NCI-H510A (cell line): ENCODE measurements around the gene RER1.

Experiments
- DNase-seq: peaks from one replicate; lab custom pipeline; 2025; lab: John Stamatoyannopoulos, UW

Gene RER1

GRCh38 chr1:2391041-2391930, at the start of gene RER1, which contains the start of gene MORN1:
Gene RER1, plus strand, starts transcription at chr1:2391841. Its CDS starts 3,950 bp downstream, at chr1:2395791.
Gene MORN1, minus strand, starts transcription at chr1:2391554. Its CDS starts 21 bp downstream, at chr1:2391533.
- DNase-seq = peak; percentile 100

DNA sequence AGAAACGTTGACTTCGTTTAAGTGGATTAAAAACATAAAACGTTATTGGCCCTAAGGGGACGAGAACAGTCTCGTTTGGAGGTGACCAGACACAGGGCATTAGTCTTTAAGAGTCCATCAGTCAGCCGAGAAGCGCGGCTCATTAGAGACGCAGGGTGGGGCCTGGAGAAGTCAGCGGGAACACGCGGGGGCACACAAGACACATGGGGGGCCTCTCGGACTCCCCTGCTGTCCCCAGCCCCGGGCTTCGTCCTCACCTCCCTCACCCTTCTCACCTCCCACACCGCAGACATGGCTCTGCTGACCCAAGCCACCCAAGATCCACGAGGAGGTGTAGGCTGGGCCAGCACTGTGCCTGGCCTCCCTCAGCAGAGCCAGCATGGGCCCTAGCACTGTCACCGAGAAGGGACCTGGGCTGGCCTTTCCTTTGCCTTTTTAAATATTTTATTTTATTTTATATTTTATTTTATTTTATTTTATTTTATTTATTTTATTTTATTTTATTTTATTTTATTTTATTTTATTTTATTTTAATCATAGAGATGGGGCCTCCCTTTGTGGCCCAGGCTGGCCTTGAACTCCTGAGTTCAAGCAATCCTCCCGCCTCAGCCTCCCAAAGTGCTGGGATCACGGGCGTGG, 49.1 kb upstream of the RER1 start:
- DNase-seq = no peak

GRCh38 chr1:2343023-2343935, 48.4 kb upstream of the RER1 start:
- no peak for DNase-seq

- DNase-seq = peak; percentile 76
These were observed 47.4 kb upstream of the RER1 start for GRCh38 chr1:2344121-2344681.

DNA sequence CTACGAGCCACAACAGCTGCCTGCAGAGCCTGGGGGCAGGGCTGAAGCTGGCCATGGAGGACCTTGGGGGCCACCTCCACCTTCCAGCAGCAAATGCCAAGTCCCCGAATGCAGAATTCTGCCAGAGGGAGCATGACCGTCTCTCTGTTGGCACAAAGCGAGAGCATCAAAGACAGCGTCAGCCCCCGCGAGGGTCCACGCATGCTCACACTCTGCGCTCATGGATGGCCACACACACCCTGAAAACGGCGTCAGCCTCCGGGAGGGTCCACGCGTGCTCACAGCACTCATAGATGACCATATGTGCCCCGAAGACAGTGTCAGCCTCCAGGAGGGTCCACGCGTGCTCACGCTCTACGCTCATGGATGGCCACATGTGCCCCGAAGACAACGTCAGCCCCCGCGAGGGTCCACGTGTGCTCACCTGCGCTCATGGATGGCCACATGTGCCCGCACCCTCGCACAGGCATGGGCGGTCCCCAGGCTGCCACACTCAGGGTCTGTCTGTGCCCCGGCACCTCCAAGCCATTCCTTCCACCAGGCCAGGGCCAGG, 46.8 kb upstream of the RER1 start:
- no peak for DNase-seq

DNA sequence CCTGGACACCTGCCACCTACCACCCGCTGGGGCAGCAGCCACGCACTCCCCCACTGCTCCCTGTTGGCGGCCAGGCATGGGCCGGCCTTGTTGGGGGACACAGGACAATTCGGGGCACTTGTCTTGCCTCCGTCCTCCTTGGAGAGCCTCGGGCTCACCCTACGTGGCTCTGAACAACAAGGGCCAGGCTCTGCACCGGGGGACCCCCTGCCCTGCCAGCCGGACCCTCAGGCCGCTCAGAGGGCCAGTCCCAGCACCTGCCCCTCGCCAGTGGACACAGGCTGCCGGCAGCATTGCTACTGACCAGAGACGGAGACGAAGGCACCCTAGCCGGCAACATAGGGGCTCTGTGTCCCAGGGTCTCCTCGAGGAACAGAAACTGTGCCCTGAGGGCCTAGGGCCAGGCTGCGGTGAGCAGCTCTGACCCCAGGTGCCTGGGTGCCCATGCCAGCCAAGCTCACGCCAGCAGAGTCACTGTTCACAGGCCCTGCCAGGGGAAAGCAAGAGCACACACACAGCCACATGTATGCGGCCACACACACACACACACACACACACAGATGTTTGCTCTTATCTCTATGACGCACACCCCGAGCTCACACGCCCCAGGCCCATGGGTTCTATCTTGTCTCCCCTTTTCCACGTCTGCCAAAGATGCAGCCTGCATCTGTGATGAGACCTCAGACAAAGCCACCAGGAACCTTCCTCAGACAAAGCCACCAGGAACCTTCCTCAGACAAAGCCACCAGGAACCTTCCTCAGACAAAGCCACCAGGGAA, 46.2 kb upstream of the RER1 start:
- no peak for DNase-seq

DNA sequence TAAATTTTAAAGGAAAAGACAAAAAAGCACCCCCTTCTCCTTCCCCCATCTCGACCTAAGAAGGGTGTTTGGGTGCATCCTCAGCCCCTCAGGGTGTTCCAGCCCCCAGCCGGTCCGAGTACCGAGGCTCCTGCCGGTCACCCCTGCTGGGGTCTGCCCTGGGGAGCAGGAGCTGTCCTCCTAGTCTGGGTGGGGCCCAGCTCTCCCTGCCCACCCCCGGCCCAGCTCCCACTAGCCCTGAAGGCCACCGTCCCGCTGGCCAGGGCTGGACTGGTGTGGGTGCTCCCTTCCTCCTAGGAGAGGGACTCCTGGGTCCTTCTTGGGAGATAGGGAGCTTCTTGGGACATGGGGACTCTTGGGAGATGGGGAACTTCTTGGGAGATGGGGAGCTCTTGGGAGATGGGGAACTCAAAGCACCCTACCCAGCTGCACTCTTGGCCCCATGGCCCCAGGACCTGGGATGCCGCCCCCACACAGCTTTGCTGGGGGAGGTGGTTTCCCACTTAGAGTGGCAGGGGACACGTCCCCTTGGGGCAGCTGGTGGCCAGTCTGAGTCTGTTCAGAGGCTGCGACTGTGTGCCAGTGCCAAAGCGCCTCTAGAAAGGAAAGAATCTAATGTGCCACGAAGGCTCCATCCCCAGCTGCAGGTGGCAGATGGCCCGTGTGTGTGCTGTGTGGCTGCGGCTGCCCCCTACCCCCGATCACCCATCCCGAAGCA, 44.8 kb upstream of the RER1 start:
- no peak for DNase-seq

GRCh38 chr1:2347409-2347785, 44.2 kb upstream of the RER1 start:
- no peak for DNase-seq

- DNase-seq = no peak
These were observed 43.7 kb upstream of the RER1 start for GRCh38 chr1:2347896-2348295.

DNA sequence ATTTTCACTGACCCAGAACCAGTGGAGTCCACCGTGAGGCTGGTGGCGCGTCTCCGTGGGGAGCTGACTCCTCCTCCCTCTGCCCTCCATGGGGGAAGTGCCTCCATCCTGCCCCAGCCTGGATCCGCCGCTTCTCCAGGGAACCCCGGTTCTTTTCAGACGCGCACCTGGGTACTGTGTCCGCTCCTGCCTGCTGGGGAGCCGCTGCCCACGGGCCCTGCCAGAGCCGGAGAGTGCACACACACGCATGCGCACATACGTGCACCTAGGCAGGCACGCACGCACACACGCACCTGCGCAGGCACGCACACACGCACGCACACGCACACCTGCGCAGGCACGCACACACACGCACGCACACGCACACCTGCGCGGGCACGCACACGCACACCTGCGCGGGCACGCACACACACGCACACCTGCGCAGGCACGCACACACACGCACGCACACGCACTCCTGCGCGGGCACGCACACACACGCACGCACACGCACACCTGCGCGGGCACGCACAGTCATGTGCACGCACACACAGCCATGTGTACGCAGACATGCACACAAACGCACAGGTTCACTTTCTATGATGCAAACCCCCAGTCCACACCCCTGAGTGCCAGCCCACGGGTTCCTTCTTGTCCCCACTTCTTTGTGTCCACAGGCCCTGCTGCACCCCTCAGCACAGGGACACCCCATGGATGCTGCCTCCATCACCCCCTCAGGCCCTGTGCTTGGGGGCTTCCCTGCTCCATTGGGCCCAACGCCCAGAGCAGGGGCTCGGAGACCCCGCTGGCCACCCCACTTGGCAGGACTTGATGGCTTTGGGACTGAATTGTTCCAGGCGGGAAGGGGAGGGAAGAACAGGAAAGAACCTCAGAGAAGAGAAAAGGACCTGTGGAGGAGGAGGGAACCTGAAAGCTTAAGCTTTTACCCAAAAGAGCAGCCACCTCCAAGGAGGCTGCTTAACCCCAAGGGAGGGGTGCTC, 43.0 kb upstream of the RER1 start:
- DNase-seq = no peak

DNA sequence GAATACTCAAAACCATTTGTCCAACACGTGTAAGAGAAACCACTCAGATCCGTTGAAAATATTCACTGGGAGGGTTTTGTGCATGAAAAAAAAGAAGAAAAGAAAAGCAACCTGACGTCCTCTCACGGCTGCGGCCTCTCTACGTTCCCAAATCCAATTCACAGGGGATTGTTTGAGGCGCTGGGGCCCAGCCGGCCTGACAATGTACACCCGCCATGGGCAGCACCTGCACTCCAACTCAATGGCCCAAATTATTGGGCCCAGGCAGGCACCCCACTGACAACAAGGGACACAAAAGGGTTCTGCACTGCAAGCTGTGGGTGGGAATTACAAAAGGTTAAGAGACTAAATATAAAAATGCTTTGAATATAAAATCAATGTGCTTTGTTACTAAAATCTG, 41.8 kb upstream of the RER1 start:
- DNase-seq = no peak

GRCh38 chr1:2350501-2350900, 41.1 kb upstream of the RER1 start:
- DNase-seq = no peak

DNA sequence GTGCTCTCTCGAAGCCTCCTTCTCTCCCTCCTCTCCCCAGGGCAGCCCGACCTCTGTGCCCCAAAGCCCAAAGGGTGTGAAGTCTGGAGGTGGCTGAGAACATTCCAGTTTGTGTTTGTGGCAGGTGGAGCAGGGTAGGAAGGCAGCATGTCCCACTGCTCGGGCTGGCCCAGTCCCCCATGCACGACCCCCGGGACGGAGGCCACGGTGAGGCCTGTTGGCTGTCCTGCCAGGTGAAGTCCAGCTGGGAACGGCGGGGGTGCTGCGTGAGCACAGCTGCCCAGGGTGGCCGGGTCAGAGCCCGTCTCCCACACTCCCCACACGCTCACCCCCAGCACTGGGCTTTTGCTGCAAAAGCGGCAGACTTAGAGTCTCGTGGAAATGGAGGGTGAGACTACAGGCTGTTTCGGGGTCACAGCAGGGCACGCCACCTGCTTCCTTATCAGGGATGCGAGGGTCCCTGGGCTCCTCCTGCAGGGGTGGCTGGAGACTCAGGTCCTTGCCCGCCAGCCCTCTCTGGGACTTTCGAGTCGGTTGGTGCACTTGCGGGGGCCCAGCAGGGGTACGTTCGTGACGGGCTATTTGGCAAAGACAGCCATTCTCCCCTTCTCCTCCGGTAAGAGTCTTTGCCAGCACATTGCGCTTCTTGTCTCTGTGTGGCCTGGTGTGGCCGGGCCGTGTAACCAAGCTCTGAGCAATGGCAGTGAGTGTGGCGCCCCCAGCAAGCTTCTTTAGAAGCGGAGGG, 40.6 kb upstream of the RER1 start:
- DNase-seq = no peak

- no peak for DNase-seq
These were observed 39.9 kb upstream of the RER1 start for GRCh38 chr1:2351723-2352122.

DNA sequence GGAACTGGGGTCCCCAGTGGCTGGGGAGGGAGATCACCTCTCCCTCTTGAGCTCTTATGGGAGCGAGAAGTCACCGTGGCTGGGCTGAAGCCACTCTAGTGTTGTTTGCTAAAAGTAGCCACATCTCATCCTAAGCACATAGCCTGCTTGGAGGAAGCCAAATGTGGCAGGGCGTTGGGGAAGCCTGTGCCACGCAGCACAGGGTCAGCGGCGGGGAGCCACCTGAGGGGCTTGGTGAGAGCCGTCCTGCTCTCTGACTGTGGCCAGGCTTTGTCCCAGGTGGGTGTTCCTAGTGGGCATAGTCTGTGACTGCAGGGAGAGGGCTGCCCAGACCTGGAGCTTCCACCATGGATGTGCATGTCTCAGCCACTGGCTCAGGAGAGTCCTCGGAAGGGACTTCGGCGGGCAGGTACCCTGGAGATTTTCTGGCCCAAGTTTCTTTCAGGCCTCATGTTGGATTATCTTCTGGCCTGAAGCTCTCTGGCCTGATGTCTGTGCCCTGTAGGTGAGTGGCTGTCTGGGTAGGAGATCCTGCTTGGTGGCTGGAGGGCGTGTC, 39.2 kb upstream of the RER1 start:
- no peak for DNase-seq

DNA sequence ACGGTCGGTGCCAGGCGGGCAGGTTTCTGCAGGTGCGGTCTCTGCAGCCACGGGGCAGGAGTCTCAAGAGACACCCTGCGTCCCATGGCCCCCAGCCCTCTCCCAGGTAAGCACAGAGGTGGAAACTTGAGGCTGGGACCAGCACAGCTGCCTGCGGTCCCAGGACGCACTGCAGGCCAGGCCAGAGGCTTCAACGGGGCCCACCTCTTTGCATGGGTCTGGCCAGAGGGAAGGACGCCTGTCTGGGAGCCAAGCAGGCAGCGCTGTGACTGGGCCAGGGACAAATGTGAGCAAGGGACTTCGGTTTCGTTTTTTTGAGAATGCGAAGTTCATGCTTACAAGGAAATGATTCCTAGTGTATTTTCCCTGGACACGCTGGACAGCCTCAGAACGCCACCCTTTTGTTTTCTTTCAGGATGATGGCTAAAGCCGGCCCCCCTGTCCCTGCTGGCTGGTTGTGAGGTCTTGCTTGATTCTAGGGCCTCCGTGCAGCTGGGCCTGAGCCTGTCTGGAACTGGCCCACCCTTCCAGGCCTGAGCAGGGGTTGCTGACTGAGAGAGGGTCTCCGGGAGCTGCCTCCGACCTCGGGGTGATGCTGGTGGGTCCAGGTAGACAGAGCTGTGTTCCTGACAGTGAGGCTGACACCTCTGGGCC, 38.6 kb upstream of the RER1 start:
- DNase-seq = no peak
